Measurements from ENCODE around the gene LLGL2. TPM values are rescaled to one million over a fixed set of nuclear protein-coding genes. Genes with fewer than 3 reads are reported as not detected.

LLGL2 gene
- total RNA-seq, 1 donor from 2014 or later: 14.8 TPM

DNA sequence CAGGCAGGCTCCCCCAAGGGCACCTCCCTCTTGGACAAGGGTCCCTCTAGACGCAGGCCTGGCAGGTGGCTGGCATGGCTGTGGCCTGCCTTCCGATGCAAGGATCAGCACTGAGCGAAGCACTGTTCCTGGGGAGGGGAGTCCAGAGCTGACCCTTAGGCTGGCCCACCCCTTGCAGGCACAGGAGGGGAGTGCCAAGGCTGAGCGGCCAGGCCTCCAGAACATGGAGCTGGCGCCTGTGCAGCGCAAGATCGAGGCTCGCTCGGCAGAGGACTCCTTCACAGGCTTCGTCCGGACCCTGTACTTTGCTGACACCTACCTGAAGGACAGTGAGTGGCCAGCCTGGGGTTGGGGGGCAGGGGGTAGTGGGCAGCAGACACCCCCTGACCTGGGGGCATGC is 45.3 kb downstream of the LLGL2 start:
- no peak overlapping the region for H3K4me2 ChIP-seq (ENCODE audit: low read length)
- no peak for TF ChIP-seq EZH2 (IDR thresholded peaks at IDR 0.05; ENCODE audit: insufficient read depth, low read length)
- TF ChIP-seq, protein P1, sequence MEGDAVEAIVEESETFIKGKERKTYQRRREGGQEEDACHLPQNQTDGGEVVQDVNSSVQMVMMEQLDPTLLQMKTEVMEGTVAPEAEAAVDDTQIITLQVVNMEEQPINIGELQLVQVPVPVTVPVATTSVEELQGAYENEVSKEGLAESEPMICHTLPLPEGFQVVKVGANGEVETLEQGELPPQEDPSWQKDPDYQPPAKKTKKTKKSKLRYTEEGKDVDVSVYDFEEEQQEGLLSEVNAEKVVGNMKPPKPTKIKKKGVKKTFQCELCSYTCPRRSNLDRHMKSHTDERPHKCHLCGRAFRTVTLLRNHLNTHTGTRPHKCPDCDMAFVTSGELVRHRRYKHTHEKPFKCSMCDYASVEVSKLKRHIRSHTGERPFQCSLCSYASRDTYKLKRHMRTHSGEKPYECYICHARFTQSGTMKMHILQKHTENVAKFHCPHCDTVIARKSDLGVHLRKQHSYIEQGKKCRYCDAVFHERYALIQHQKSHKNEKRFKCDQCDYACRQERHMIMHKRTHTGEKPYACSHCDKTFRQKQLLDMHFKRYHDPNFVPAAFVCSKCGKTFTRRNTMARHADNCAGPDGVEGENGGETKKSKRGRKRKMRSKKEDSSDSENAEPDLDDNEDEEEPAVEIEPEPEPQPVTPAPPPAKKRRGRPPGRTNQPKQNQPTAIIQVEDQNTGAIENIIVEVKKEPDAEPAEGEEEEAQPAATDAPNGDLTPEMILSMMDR (IDR thresholded peaks at IDR 0.05; ENCODE audit: insufficient read depth, low read depth, low read length): no peak
- H3K9me3 ChIP-seq (ENCODE audit: insufficient read depth, low read depth, low read length): no peaks in the 10 kb centered on the region
- H3K79me2 ChIP-seq (ENCODE audit: insufficient read depth, low read length): no peaks in the 10 kb centered on the region
- H3K9me3 Mint-ChIP-seq (ENCODE audit: unreplicated experiment): no peaks in the 10 kb centered on the region
- FAIRE-seq (no peak), DNase-seq (ENCODE audit: low read depth) (no peak)
- H3K27ac ChIP-seq (ENCODE audit: low read depth, low read length): no peak overlapping the region
- peaks cover 1% of the 10 kb centered on the region for H3K4me1 Mint-ChIP-seq (ENCODE audit: low read depth, unreplicated experiment)
- no peak overlapping the region for H2AFZ ChIP-seq (ENCODE audit: low read depth, low read length)
- H3K4me1 ChIP-seq (ENCODE audit: insufficient read depth, low read length): no peaks in the 10 kb centered on the region
- no peak overlapping the region for H3K27ac Mint-ChIP-seq (ENCODE audit: unreplicated experiment)
- no peaks in the 10 kb centered on the region for H3K36me3 ChIP-seq (ENCODE audit: insufficient read depth, low read length)
- H4K20me1 ChIP-seq (ENCODE audit: insufficient read depth, low read length): no peaks in the 10 kb centered on the region
- H3K27me3 ChIP-seq (ENCODE audit: insufficient read depth, low read length): no peaks in the 10 kb centered on the region
- H3K4me3 Mint-ChIP-seq (ENCODE audit: unreplicated experiment): no peak overlapping the region
- H3K4me3 ChIP-seq (ENCODE audit: insufficient read depth, low read depth, low read length): no peak overlapping the region
- H3K9ac ChIP-seq (ENCODE audit: low read length): no peak overlapping the region
- H3K27me3 Mint-ChIP-seq (ENCODE audit: low read depth, unreplicated experiment): peaks cover 13% of the 10 kb centered on the region
- H3K36me3 Mint-ChIP-seq (ENCODE audit: low read depth, unreplicated experiment): peaks cover 2% of the 10 kb centered on the region

DNA sequence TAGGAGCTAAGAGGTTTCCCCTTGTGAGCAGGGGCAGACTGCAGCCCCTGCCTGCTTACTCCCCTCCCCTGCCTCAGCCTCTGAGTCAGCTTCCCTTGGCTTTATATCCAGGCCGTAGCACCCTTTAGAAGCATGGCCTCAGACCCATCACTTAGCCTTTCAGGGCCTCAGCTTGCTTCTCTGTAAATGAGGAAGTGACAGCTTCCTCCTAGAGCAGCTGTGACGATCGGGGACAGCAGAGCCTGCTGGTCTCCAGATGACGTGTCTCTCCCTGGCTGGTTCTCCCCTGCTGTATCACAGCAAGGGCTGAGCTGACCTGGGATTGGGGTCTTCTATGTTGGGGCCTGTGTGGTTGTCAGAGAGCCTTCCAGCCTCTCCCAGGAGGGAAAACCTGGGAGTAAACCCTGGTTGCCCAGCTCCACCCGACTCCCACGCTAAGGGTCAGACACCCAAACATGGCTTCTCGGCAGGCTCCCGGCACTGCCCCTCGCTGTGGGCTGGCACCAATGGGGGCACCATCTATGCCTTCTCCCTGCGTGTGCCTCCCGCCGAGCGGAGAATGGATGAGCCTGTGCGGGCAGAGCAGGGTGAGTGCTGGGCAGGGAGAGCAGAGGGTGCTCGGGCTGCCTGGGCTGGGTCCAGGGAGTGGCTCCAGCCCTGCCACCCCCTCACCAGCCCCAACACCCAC is 45.8 kb downstream of the LLGL2 start:
- no peaks in the 10 kb centered on the region for H3K79me2 ChIP-seq (ENCODE audit: insufficient read depth, low read length)
- Mint-ChIP-seq H3K27ac (ENCODE audit: unreplicated experiment) (no peak overlapping the region), H3K4me3 (ENCODE audit: unreplicated experiment) (no peak overlapping the region), H3K27me3 (ENCODE audit: low read depth, unreplicated experiment) (peaks cover 9% of the 10 kb centered on the region), H3K36me3 (ENCODE audit: low read depth, unreplicated experiment) (peaks cover 2% of the 10 kb centered on the region), H3K9me3 (ENCODE audit: unreplicated experiment) (no peaks in the 10 kb centered on the region), H3K4me1 (ENCODE audit: low read depth, unreplicated experiment) (peaks cover 1% of the 10 kb centered on the region)
- no peak for FAIRE-seq
- H3K9ac ChIP-seq (ENCODE audit: low read length): no peak overlapping the region
- no peak for DNase-seq (ENCODE audit: low read depth)
- no peak overlapping the region for H3K4me2 ChIP-seq (ENCODE audit: low read length)
- TF ChIP-seq, protein P1 (IDR thresholded peaks at IDR 0.05; ENCODE audit: insufficient read depth, low read depth, low read length): no peak
- no peak for TF ChIP-seq EZH2 (IDR thresholded peaks at IDR 0.05; ENCODE audit: insufficient read depth, low read length)
- no peaks in the 10 kb centered on the region for H3K9me3 ChIP-seq (ENCODE audit: insufficient read depth, low read depth, low read length)
- no peaks in the 10 kb centered on the region for H4K20me1 ChIP-seq (ENCODE audit: insufficient read depth, low read length)
- peak overlapping the region; percentile 47 for H2AFZ ChIP-seq (ENCODE audit: low read depth, low read length)
- H3K4me3 ChIP-seq (ENCODE audit: insufficient read depth, low read depth, low read length): no peak overlapping the region
- no peaks in the 10 kb centered on the region for H3K36me3 ChIP-seq (ENCODE audit: insufficient read depth, low read length)
- no peaks in the 10 kb centered on the region for H3K27me3 ChIP-seq (ENCODE audit: insufficient read depth, low read length)
- no peak overlapping the region for H3K27ac ChIP-seq (ENCODE audit: low read depth, low read length)
- no peaks in the 10 kb centered on the region for H3K4me1 ChIP-seq (ENCODE audit: insufficient read depth, low read length)

DNA sequence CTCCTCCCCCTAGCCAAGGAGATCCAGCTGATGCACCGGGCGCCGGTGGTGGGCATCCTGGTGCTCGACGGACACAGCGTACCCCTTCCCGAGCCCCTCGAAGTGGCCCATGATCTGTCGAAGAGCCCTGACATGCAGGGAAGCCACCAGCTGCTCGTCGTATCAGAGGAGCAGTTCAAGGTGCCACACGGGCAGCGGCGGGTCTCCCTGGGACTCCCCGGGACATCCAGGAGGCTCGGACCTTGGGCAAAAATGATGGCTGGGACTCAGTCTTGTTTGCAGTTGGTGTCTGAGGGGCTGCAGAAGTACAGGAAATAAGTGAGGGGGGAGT is 46.4 kb downstream of the LLGL2 start:
- Mint-ChIP-seq H3K4me3 (ENCODE audit: unreplicated experiment) (no peak overlapping the region), H3K27ac (ENCODE audit: unreplicated experiment) (no peak overlapping the region), H3K27me3 (ENCODE audit: low read depth, unreplicated experiment) (peaks cover 5% of the 10 kb centered on the region), H3K36me3 (ENCODE audit: low read depth, unreplicated experiment) (peaks cover 2% of the 10 kb centered on the region), H3K4me1 (ENCODE audit: low read depth, unreplicated experiment) (peaks cover 1% of the 10 kb centered on the region), H3K9me3 (ENCODE audit: unreplicated experiment) (no peaks in the 10 kb centered on the region)
- no peak overlapping the region for H3K4me3 ChIP-seq (ENCODE audit: insufficient read depth, low read depth, low read length)
- TF ChIP-seq EZH2 (IDR thresholded peaks at IDR 0.05; ENCODE audit: insufficient read depth, low read length): no peak
- TF ChIP-seq, protein P1 (IDR thresholded peaks at IDR 0.05; ENCODE audit: insufficient read depth, low read depth, low read length): no peak
- H3K4me1 ChIP-seq (ENCODE audit: insufficient read depth, low read length): no peaks in the 10 kb centered on the region
- FAIRE-seq: no peak
- no peak for DNase-seq (ENCODE audit: low read depth)
- no peaks in the 10 kb centered on the region for H3K9me3 ChIP-seq (ENCODE audit: insufficient read depth, low read depth, low read length)
- no peak overlapping the region for H3K27ac ChIP-seq (ENCODE audit: low read depth, low read length)
- no peaks in the 10 kb centered on the region for H3K36me3 ChIP-seq (ENCODE audit: insufficient read depth, low read length)
- H2AFZ ChIP-seq (ENCODE audit: low read depth, low read length): no peak overlapping the region
- no peaks in the 10 kb centered on the region for H4K20me1 ChIP-seq (ENCODE audit: insufficient read depth, low read length)
- no peaks in the 10 kb centered on the region for H3K79me2 ChIP-seq (ENCODE audit: insufficient read depth, low read length)
- no peak overlapping the region for H3K4me2 ChIP-seq (ENCODE audit: low read length)
- H3K27me3 ChIP-seq (ENCODE audit: insufficient read depth, low read length): no peaks in the 10 kb centered on the region
- no peak overlapping the region for H3K9ac ChIP-seq (ENCODE audit: low read length)

Data from astrocyte (in vitro differentiated cells and primary cell).